GM23338 (cell line): ENCODE data around the gene THAP5.

ENCODE experiments used
- CREB1 ChIP-seq: fragments of 250-450 bp; sonication (Bioruptor Pico); IDR thresholded peaks from 2 replicates; pipeline ENCODE4 v1.5.0; 2020; ENCODE audit warnings: low read depth, mild to moderate bottlenecking, moderate library complexity
- CTCF ChIP-seq, 2 experiments: fragments of 200-600 bp in 1 of 2; sonication (generic) in 1 of 2; conservative IDR thresholded peaks; 2 replicates each; pipeline versions ENCODE4 v1.5.1 to v1.6.1; 2016 to 2017; ENCODE audit warnings: antibody characterized with exemption in 2 of 2, low read depth in 2 of 2, mild to moderate bottlenecking in 2 of 2, moderate library complexity in 1 of 2
- ETS1 ChIP-seq: IDR thresholded peaks from 2 replicates; pipeline ENCODE4 v1.6.1; 2016; ENCODE audit warnings: antibody characterized with exemption
- EZH2 ChIP-seq: fragments of 200-600 bp; sonication (generic); IDR thresholded peaks from one replicate; pipeline ENCODE4 v1.8.0; 2017; ENCODE audit warnings: antibody characterized with exemption, mild to moderate bottlenecking, low read depth; ENCODE audit not compliant: unreplicated experiment
- EZH2phosphoT487 ChIP-seq: fragments of 200-600 bp; sonication (generic); IDR thresholded peaks from one replicate; pipeline ENCODE4 v1.8.1; 2018; ENCODE audit warnings: antibody characterized with exemption; ENCODE audit not compliant: unreplicated experiment
- JUNB ChIP-seq: IDR thresholded peaks from one replicate; pipeline ENCODE4 v1.6.1; 2016; ENCODE audit warnings: antibody characterized with exemption; ENCODE audit not compliant: unreplicated experiment
- NANOG ChIP-seq: IDR thresholded peaks from 2 replicates; pipeline ENCODE4 v1.6.1; 2016; ENCODE audit warnings: antibody characterized with exemption, borderline replicate concordance
- POLR2AphosphoS5 ChIP-seq: IDR thresholded peaks from 2 replicates; pipeline ENCODE4 v1.6.1; 2016; ENCODE audit warnings: antibody characterized with exemption, low read depth
- ZNF114 ChIP-seq: fragments of 250-450 bp; sonication (Bioruptor Pico); IDR thresholded peaks from 2 replicates; pipeline ENCODE4 v1.5.0; 2020; ENCODE audit warnings: mild to moderate bottlenecking, moderate library complexity
- TF ChIP-seq, protein P1 (sequence below): IDR thresholded peaks from one replicate; pipeline ENCODE4 v1.6.1; 2018; ENCODE audit warnings: antibody characterized with exemption; ENCODE audit not compliant: unreplicated experiment

DNA sequence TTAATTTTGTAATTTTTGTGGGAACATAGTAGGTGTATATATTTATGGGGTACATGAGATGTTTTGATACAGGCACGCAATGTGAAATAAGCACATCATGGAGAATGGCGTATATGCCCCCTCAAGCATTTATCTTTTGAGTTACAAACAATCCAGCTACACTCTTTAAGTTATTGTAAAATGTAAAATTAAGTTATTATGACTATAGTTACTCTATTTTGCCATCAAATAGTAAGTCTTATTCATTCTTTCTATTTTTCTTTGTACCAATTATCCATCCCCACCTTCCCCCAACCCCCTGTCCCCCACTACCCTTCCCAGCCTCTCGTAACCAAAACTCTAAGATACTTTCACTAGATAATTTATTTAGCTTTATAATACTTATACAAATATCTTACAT, 35.8 kb downstream of the THAP5 start:
- TF ChIP-seq CTCF (conservative IDR thresholded peaks at IDR 0.05; ENCODE audit: low read depth in 2 of 2) (no peak), EZH2phosphoT487 (no peak), POLR2AphosphoS5 (no peak), EZH2 (no peak), NANOG (no peak), JUNB (no peak), ZNF114 (CRISPR knock-in tag) (no peak), CREB1 (CRISPR knock-in tag) (no peak), ETS1 (no peak)
- TF ChIP-seq, protein P1, sequence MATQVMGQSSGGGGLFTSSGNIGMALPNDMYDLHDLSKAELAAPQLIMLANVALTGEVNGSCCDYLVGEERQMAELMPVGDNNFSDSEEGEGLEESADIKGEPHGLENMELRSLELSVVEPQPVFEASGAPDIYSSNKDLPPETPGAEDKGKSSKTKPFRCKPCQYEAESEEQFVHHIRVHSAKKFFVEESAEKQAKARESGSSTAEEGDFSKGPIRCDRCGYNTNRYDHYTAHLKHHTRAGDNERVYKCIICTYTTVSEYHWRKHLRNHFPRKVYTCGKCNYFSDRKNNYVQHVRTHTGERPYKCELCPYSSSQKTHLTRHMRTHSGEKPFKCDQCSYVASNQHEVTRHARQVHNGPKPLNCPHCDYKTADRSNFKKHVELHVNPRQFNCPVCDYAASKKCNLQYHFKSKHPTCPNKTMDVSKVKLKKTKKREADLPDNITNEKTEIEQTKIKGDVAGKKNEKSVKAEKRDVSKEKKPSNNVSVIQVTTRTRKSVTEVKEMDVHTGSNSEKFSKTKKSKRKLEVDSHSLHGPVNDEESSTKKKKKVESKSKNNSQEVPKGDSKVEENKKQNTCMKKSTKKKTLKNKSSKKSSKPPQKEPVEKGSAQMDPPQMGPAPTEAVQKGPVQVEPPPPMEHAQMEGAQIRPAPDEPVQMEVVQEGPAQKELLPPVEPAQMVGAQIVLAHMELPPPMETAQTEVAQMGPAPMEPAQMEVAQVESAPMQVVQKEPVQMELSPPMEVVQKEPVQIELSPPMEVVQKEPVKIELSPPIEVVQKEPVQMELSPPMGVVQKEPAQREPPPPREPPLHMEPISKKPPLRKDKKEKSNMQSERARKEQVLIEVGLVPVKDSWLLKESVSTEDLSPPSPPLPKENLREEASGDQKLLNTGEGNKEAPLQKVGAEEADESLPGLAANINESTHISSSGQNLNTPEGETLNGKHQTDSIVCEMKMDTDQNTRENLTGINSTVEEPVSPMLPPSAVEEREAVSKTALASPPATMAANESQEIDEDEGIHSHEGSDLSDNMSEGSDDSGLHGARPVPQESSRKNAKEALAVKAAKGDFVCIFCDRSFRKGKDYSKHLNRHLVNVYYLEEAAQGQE, result no peak
